ENCODE results near the gene ZBTB32.
"Not testable (repeated sequence)": the region's sequence is repeated elsewhere in the genome, so short reads cannot be mapped to it uniquely, and the experiment has no call there.

Gene ZBTB32

GRCh38 chr19:35721374-35721773 lies 17.0 kb downstream of the ZBTB32 start:
- no peak for DNase-seq

GRCh38 chr19:35722461-35722860 lies 18.1 kb downstream of the ZBTB32 start:
- no peak for DNase-seq

GRCh38 chr19:35722897-35723296 lies 18.5 kb downstream of the ZBTB32 start:
- DNase-seq: no peak

GRCh38 chr19:35723671-35724070 lies 19.3 kb downstream of the ZBTB32 start:
- DNase-seq: no peak

- DNase-seq: not testable (repeated sequence)
These were observed 19.8 kb downstream of the ZBTB32 start for GRCh38 chr19:35724132-35724531.

- DNase-seq: no peak
These were observed 20.2 kb downstream of the ZBTB32 start for GRCh38 chr19:35724560-35724959.

DNA sequence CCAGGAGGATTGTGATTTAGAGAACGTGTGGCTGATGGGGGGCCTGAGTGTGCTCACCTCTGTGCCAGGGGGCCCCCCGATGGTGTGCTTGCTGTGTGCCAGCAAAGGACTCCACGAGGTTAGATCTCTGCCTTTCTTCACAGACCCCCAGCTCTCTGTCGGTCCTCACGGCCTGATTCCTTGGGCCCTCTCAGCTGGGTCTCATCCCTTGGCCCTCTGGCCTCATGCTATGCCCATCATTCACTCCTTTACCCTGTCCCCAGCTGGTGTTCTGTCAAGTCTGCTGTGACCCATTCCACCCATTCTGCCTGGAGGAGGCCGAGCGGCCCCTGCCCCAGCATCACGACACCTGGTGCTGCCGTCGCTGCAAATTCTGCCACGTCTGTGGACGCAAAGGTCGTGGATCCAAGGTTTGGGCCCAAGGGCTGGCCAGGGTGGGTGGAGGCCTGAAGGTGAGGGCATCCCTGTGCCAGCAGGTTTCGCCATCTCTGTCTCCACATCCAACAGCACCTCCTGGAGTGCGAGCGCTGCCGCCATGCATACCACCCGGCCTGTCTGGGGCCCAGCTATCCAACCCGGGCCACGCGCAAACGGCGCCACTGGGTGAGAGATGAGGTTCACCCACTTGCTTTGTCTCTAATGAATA lies 21.0 kb downstream of the ZBTB32 start:
- DNase-seq: no peak

DNA sequence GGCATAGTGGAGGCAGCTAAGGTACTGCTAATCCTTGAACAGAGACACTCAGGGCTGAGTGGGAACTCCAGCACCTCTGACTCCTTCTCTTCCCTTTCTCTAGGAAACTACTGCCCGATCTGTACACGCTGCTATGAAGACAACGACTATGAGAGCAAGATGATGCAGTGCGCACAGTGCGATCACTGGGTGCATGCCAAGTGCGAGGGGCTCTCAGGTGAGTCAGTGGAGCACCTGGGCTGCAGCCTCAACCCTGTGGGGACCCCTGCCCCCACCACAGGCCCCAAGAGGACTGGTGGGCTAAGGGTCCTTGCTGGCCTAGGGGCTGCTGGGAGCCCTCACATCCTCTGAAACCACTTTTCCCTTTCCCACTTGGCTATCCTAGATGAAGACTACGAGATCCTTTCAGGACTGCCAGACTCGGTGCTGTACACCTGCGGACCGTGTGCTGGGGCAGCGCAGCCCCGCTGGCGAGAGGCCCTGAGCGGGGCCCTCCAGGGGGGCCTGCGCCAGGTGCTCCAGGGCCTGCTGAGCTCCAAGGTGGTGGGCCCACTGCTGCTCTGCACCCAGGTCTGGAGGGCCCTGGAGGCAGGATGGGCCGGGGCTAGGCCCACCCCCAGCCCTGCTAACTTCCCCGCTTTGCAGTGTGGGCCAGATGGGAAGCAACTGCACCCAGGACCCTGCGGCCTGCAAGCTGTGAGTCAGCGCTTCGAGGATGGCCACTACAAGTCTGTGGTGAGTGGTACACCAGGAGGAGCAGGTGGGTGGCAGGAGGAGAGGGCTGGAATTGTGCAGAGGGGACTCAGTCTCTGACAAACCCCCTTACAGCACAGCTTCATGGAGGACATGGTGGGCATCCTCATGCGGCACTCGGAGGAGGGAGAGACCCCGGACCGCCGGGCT lies 22.9 kb downstream of the ZBTB32 start:
- DNase-seq: no peak

GRCh38 chr19:35727956-35728706 lies 23.8 kb downstream of the ZBTB32 start:
- DNase-seq: no peak

DNA sequence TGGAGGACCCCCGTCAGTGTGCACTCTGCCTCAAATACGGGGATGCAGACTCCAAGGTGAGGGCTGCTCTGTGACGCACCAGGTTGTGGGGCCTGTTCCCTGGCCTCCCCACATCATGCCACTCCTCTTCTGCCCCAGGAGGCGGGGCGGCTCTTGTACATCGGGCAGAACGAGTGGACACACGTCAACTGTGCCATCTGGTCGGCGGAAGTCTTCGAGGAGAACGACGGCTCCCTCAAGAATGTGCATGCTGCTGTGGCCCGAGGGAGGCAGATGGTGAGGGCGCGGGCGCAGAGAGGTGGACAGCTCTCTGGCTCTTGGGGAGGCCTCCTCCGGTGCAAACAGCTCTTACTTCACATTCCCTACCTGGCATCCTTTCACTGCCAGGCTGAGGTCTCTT lies 24.7 kb downstream of the ZBTB32 start:
- no peak for DNase-seq

DNA sequence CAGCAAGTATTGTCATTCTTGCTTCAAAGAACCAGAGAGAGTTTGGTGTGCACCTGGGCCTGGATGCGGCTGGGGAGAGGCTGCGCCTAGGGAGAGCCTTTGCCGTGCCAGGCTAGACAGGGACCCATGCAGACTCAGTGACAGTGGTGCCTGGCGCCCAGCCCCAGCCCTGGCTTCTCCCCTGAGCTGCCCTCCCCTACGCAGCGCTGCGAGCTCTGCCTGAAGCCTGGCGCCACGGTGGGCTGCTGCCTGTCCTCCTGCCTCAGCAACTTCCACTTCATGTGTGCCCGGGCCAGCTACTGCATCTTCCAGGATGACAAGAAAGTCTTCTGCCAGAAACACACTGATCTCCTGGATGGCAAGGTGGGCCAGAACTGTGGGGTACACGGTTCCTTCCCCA lies 25.4 kb downstream of the ZBTB32 start:
- DNase-seq: no peak

- no peak for DNase-seq
These were observed 26.0 kb downstream of the ZBTB32 start for GRCh38 chr19:35730326-35730725.

DNA sequence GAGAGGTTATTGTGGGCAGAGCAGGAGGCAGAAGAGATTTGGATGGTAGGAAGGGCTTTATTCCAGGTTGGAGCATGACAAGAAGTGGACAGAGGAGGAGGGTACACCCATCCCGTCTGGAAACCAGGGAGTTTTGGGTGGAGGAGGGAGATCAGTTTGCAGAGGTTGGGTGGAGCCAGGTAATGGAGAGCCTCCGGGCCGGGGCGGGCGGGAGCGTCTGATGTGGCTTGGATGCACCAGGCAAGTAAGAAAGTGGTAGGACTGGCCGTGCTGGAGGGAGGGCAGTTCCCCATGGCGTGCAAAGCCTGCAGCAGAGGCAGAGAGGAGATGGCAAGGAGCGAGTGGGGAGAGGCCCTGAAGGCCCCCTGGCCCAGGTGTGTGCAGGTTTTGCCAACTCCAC lies 27.0 kb downstream of the ZBTB32 start:
- DNase-seq: no peak

- no peak for DNase-seq
These were observed 27.5 kb downstream of the ZBTB32 start for GRCh38 chr19:35731779-35732405.

GRCh38 chr19:35732540-35733179 lies 28.3 kb downstream of the ZBTB32 start:
- no peak for DNase-seq

DNA sequence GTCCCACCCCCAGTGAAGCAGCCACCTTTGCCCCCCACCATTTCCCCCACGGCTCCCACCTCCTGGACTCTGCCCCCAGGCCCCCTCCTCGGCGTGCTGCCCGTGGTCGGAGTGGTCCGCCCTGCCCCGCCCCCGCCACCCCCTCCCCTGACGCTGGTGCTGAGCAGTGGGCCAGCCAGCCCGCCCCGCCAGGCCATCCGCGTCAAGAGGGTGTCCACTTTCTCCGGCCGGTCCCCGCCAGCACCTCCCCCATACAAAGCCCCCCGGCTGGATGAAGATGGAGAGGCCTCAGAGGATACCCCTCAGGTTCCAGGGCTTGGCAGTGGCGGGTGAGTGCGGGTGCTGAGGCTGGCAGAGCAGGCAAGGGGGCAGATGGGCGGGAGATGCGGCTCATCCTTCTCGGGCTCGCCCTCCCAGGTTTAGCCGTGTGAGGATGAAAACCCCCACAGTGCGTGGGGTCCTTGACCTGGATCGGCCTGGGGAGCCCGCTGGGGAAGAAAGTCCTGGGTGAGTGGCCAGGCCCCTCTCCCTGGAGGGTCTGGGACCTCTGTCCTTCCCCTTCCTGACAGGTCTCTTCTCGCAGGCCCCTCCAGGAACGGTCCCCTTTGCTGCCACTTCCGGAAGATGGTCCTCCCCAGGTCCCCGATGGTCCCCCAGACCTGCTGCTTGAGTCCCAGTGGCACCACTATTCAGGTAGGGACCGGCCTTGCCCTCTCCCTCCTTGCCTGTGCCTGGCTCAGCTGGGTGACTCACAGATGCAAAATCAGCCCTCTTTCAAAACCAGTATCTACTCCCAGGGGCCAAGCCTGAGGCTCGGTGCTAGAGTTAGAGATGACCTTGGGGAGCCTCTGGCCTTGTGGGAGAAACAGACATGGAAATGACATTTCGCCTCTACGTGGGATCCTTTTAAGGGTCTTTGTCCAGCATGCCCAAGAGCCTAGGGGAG lies 29.1 kb downstream of the ZBTB32 start:
- no peak for DNase-seq

- DNase-seq: no peak
These were observed 29.9 kb downstream of the ZBTB32 start for GRCh38 chr19:35734273-35734672.

GRCh38 chr19:35734889-35735288 lies 30.5 kb downstream of the ZBTB32 start:
- no peak for DNase-seq

- no peak for DNase-seq
These were observed 32.8 kb downstream of the ZBTB32 start for GRCh38 chr19:35736913-35737886.

All from NCI-H446 (cell line).